ENCODE measurements around the gene KCNH2.

- TF ChIP-seq CTCF (IDR thresholded peaks at IDR 0.05; ENCODE audit: low read depth, low read length, poor library complexity, severe bottlenecking) (no peak), EZH2phosphoT487 (IDR thresholded peaks at IDR 0.05; ENCODE audit: borderline replicate concordance, low read length) (no peak)
These were observed 2.4 kb downstream of the KCNH2 start for GRCh38 chr7:150975536-150976319.
